Fibroblast of lung (primary cell): ENCODE data around the gene CCDC88C.

Experiments
- CTCF ChIP-seq, 2 donors: IDR thresholded peaks in 1 of 2; conservative IDR thresholded peaks in 1 of 2; 1 replicate in 1 of 2; 2 replicates in 1 of 2; pipeline ENCODE4 v1.5.1; 2011 to 2012; ENCODE audit warnings: low read length in 2 of 2, control low read depth in 1 of 2, inconsistent platforms in 1 of 2, low read depth in 1 of 2, mild to moderate bottlenecking in 1 of 2
- EZH2 ChIP-seq: IDR thresholded peaks from 2 replicates; pipeline ENCODE4 v1.5.1; 2012; ENCODE audit warnings: low read length, control low read depth, mild to moderate bottlenecking; ENCODE audit errors: missing control alignments

GRCh38 chr14:91466192-91466591 lies 48.6 kb upstream of the CCDC88C start:
- TF ChIP-seq CTCF (conservative IDR thresholded peaks at IDR 0.05 in 1 of 2, IDR thresholded peaks at IDR 0.05 in 1 of 2; ENCODE audit: low read depth in 1 of 2, low read length in 2 of 2) (no peak), EZH2 (no peak)
